Measurements from ENCODE around the gene STRN3.

DNA sequence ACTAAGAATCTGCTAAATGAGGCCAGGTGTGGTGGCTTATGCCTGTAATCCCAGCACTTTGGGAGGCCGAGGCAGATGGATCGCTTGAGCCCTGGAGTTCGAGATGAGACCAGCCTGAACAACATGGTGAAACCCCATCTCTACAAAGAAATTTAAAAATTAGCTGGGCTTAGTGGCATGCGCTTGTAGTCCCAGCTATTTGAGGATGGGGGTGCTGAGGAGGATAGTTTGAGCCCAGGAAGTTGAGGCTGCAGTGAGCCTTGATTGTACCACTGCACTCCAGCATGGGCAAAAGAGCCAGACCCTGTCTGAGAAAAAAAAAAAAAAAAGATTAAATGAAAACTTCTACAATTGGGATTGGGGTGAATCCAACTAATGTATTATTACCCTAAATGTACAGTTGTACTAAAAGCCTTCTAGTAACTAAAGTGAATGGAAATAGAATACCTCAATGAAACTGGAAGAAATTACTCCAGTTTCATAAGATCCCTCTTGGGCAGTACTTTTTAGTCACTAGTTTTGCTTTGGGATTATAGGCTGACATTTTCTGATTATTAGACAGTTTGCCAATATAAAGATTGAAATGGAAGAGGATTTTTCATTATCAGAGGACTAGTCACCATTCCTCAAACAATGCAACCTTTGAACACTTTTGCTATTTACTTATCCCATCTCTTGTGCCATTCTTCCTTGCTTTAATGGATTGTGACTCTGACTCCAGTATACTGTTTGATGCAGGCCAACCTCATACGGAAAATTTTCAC, 137.5 kb downstream of the STRN3 start:
- TF ChIP-seq ZC3H10 (CRISPR knock-in tag; IDR thresholded peaks at IDR 0.05) (no peak), ZFP30 (CRISPR knock-in tag; IDR thresholded peaks at IDR 0.05) (no peak), ZFP3 (CRISPR knock-in tag; IDR thresholded peaks at IDR 0.05) (no peak), ZNF70 (CRISPR knock-in tag; IDR thresholded peaks at IDR 0.05) (no peak), TCF4 (CRISPR knock-in tag; IDR thresholded peaks at IDR 0.05; ENCODE audit: borderline replicate concordance) (no peak), ZNF8 (CRISPR knock-in tag; IDR thresholded peaks at IDR 0.05) (no peak), ZNF565 (CRISPR knock-in tag; conservative IDR thresholded peaks at IDR 0.05; ENCODE audit: low read depth) (no peak), OSR1 (CRISPR knock-in tag; IDR thresholded peaks at IDR 0.05) (no peak), ARNTL (CRISPR knock-in tag; IDR thresholded peaks at IDR 0.05; ENCODE audit: borderline replicate concordance, low read depth) (no peak)
- TF ChIP-seq, protein P1, sequence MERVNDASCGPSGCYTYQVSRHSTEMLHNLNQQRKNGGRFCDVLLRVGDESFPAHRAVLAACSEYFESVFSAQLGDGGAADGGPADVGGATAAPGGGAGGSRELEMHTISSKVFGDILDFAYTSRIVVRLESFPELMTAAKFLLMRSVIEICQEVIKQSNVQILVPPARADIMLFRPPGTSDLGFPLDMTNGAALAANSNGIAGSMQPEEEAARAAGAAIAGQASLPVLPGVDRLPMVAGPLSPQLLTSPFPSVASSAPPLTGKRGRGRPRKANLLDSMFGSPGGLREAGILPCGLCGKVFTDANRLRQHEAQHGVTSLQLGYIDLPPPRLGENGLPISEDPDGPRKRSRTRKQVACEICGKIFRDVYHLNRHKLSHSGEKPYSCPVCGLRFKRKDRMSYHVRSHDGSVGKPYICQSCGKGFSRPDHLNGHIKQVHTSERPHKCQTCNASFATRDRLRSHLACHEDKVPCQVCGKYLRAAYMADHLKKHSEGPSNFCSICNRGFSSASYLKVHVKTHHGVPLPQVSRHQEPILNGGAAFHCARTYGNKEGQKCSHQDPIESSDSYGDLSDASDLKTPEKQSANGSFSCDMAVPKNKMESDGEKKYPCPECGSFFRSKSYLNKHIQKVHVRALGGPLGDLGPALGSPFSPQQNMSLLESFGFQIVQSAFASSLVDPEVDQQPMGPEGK (CRISPR knock-in tag; IDR thresholded peaks at IDR 0.05; ENCODE audit: borderline replicate concordance): no peak
- TF ChIP-seq, protein P2, sequence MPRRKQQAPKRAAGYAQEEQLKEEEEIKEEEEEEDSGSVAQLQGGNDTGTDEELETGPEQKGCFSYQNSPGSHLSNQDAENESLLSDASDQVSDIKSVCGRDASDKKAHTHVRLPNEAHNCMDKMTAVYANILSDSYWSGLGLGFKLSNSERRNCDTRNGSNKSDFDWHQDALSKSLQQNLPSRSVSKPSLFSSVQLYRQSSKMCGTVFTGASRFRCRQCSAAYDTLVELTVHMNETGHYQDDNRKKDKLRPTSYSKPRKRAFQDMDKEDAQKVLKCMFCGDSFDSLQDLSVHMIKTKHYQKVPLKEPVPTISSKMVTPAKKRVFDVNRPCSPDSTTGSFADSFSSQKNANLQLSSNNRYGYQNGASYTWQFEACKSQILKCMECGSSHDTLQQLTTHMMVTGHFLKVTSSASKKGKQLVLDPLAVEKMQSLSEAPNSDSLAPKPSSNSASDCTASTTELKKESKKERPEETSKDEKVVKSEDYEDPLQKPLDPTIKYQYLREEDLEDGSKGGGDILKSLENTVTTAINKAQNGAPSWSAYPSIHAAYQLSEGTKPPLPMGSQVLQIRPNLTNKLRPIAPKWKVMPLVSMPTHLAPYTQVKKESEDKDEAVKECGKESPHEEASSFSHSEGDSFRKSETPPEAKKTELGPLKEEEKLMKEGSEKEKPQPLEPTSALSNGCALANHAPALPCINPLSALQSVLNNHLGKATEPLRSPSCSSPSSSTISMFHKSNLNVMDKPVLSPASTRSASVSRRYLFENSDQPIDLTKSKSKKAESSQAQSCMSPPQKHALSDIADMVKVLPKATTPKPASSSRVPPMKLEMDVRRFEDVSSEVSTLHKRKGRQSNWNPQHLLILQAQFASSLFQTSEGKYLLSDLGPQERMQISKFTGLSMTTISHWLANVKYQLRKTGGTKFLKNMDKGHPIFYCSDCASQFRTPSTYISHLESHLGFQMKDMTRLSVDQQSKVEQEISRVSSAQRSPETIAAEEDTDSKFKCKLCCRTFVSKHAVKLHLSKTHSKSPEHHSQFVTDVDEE (CRISPR knock-in tag; IDR thresholded peaks at IDR 0.05): no peak
- TF ChIP-seq, protein P3, sequence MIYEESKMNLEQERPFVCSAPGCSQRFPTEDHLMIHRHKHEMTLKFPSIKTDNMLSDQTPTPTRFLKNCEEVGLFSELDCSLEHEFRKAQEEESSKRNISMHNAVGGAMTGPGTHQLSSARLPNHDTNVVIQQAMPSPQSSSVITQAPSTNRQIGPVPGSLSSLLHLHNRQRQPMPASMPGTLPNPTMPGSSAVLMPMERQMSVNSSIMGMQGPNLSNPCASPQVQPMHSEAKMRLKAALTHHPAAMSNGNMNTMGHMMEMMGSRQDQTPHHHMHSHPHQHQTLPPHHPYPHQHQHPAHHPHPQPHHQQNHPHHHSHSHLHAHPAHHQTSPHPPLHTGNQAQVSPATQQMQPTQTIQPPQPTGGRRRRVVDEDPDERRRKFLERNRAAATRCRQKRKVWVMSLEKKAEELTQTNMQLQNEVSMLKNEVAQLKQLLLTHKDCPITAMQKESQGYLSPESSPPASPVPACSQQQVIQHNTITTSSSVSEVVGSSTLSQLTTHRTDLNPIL (CRISPR knock-in tag; IDR thresholded peaks at IDR 0.05; ENCODE audit: low read depth): no peak

Data from SK-N-SH treated with all-trans-retinoic acid at 6 μM for 48 hours (cell line).